ENCODE measurements around the gene STON1.
"Not testable (repeated sequence)": the region's sequence is repeated elsewhere in the genome, so short reads cannot be mapped to it uniquely, and the experiment has no call there.

The STON1 gene

GRCh38 chr2:48530033-48530811 lies at the start of gene STON1:
TSS of gene STON1 (plus strand) at chr2:48530154. CDS start at chr2:48580634, 50,480 bp downstream.
- DNase-seq (ENCODE audit: low spot score): peak; percentile 81

- no peak for DNase-seq (ENCODE audit: low spot score)
Observed at GRCh38 chr2:48480526-48480925, 49.4 kb upstream of the STON1 start.

DNA sequence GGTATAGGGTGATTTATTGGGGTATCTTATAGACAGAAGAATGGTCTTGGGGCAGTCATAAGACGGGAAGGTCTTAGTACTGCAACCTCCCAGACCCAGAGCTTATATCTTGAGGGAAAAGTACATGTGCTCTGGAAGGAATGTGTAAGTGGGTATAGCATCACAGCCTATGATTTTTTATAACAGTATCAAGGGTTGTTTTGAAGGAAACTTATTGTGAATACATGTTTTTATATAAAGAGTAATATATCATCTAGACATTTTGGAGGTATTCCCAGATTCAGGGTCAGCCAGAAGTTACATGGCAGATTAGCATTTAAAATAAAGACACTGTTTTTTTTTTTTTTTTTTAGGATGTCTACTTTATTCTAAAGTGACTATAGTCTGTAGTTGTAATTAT lies 47.6 kb upstream of the STON1 start:
- DNase-seq (ENCODE audit: low spot score): no peak

GRCh38 chr2:48482769-48483168 lies 47.2 kb upstream of the STON1 start:
- no peak for DNase-seq (ENCODE audit: low spot score)

GRCh38 chr2:48483506-48483905 lies 46.4 kb upstream of the STON1 start:
- DNase-seq (ENCODE audit: low spot score): no peak

GRCh38 chr2:48483916-48484315 lies 46.0 kb upstream of the STON1 start:
- DNase-seq (ENCODE audit: low spot score): no peak

GRCh38 chr2:48488545-48488944 lies 41.4 kb upstream of the STON1 start:
- DNase-seq (ENCODE audit: low spot score): no peak

DNA sequence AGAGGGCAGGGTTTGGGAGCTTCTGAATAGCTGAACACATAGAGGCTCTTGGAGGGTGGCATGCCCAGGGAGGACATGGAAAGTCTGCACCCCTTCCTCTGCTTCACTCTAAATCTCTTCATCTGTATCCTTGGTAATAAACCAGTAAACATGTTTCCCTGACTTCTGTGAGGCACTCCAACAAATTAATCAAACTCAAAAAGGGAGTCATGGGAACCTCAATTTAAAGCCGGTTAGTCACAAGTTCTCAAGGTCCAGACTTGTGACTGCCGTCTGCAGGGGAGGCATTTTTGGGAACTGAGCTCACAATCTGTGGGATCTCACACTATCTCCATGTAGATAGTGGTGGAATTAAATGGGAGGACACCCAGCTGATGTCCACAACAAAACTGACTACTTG lies 33.1 kb upstream of the STON1 start:
- DNase-seq (ENCODE audit: low spot score): no peak

- no peak for DNase-seq (ENCODE audit: low spot score)
Observed at GRCh38 chr2:48504647-48505327, 25.2 kb upstream of the STON1 start.

GRCh38 chr2:48507111-48507510 lies 22.8 kb upstream of the STON1 start:
- DNase-seq (ENCODE audit: low spot score): no peak

- no peak for DNase-seq (ENCODE audit: low spot score)
Observed at GRCh38 chr2:48508461-48509124, 21.4 kb upstream of the STON1 start.

DNA sequence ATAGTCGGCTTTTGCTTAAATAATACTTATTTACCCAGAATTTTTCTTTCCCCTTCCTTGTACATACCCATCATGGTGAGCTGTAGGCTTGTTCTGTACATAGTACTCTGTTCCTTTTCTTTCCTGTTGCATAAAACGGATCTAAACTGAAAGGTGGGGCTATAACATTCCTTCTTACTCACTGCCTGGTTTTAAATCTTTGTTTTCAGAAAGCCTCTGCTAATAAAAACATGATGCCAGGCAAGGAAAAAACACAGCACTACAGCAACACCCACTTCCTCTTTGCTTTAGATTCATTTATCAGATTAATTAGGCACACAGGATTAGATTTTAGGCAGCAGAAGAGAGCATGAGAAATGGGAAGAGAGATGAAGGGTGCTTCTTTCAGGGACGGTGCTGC lies 19.6 kb upstream of the STON1 start:
- DNase-seq (ENCODE audit: low spot score): no peak

- DNase-seq (ENCODE audit: low spot score): no peak
Observed at GRCh38 chr2:48511849-48512470, 18.0 kb upstream of the STON1 start.

DNA sequence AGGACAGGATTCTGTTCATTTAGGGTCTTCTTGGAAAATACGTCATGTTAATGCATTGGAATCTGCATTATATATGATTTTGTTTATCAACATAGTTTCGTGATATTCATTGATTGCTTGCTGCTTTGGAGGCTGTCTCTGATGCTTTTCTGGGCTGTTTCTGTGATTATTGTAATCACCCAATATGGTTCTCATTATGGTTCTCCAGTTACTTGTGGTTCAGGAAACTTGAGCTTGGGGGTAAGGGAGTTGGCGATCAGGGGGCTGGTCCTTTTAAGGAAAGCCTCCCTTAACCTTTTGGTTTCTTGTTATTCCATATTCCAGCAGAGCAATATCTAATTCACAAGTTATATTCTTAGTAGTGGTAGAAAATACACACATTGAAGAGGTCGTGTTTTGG lies 17.4 kb upstream of the STON1 start:
- DNase-seq (ENCODE audit: low spot score): no peak

- no peak for DNase-seq (ENCODE audit: low spot score)
Observed at GRCh38 chr2:48514348-48515003, 15.5 kb upstream of the STON1 start.

- no peak for DNase-seq (ENCODE audit: low spot score)
Observed at GRCh38 chr2:48515513-48515985, 14.4 kb upstream of the STON1 start.

DNA sequence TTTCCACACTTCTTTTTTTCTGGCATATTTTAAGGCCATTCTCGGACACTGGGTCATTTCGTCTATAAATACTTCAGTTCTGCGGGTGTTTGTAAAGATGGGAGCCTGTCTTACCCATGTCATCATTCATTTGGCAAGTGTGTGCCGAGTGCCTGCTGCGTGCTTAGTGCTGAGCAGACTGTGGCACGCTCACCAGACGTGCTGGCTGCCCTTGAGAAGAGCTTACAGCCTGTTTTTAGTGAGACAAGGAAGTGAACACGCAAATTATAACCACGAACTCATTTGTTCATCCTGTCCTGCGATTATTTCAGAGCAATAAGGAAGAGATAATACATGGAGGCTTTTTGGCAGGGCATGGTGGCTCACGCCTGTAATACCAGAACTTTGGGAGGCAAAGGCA lies 10.4 kb upstream of the STON1 start:
- DNase-seq (ENCODE audit: low spot score): no peak

GRCh38 chr2:48524756-48525155 lies 5.2 kb upstream of the STON1 start:
- DNase-seq (ENCODE audit: low spot score): not testable (repeated sequence)

DNA sequence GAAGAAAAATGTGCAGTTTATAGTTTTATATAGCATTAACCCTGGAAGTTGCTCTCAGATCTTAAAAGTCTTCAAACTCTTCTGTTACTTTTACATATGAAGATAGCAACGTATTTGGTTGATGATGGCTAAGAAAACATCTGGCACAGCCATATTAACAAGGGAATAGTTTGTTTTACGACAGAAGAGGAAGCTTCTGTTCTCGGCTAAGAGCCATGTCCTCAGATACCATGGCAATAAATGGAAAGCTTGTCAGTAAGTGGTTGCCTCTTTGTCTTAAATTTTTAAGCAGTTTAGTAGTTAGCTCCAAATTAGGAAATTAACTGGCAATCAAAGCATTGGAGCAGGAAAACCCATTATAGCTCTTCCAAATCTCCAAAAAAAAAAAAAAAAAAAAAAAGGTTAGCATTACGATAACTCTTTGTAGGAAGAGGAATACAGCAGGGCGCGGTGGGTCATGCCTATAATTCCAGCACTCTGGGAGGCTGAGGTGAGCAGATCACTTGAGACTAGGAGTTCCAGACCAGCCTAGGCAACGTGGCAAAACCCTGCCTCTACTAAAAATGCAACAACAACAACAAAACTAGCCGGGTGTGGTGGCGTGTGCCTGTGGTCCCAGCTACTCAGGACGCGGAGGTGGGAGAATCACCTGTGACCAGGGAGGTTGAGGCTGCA lies 4.5 kb upstream of the STON1 start:
- no peak for DNase-seq (ENCODE audit: low spot score)

GRCh38 chr2:48527226-48527885 lies 2.6 kb upstream of the STON1 start:
- DNase-seq (ENCODE audit: low spot score): no peak

GRCh38 chr2:48528431-48528830 lies 1.5 kb upstream of the STON1 start:
- DNase-seq (ENCODE audit: low spot score): no peak
